ENCODE measurements around the gene CDKN1B.

DNA sequence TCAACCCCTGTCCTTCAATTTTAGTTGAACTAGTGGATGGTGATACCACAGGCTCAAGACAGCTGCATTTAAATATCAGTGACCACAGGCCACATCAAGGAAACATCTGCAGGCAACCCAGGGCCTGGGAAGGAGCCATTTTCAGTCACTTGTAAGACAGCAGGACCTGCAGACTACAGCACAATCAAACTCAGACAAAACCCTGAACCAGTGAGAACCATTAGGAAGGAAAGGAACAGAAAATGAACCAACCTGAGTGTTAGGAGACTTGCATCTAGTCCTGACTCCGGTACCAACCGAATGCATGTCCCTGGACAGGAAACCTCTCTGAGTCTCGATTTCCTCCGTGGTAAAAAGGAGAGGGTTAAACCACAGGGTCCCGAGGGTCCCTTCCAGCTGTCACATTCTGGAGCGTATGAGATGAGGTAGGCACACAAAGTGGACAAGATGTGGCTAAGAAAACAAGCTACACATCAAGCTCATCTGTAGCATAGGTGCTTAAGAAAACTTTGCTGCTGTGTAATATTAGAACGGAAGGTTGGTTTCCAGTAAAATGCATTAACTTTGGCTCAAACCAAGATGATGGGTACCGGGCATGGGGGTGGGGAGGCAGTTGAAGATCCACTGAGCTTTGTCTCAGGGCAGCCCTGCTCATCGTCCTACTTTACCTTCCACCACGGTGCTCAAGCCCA lies 1.6 kb upstream of the CDKN1B start:
- TF ChIP-seq, protein P1, sequence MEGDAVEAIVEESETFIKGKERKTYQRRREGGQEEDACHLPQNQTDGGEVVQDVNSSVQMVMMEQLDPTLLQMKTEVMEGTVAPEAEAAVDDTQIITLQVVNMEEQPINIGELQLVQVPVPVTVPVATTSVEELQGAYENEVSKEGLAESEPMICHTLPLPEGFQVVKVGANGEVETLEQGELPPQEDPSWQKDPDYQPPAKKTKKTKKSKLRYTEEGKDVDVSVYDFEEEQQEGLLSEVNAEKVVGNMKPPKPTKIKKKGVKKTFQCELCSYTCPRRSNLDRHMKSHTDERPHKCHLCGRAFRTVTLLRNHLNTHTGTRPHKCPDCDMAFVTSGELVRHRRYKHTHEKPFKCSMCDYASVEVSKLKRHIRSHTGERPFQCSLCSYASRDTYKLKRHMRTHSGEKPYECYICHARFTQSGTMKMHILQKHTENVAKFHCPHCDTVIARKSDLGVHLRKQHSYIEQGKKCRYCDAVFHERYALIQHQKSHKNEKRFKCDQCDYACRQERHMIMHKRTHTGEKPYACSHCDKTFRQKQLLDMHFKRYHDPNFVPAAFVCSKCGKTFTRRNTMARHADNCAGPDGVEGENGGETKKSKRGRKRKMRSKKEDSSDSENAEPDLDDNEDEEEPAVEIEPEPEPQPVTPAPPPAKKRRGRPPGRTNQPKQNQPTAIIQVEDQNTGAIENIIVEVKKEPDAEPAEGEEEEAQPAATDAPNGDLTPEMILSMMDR (IDR thresholded peaks at IDR 0.05; ENCODE audit: low read depth, low read length) = no peak
- TF ChIP-seq, protein P2, sequence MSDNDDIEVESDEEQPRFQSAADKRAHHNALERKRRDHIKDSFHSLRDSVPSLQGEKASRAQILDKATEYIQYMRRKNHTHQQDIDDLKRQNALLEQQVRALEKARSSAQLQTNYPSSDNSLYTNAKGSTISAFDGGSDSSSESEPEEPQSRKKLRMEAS (IDR thresholded peaks at IDR 0.05; ENCODE audit: low read depth, low read length) = no peak
